Neural progenitor cell (in vitro differentiated cells): ENCODE measurements around the gene VAMP1. TPM values are rescaled to one million over a fixed set of nuclear protein-coding genes. Genes with fewer than 3 reads are reported as not detected.

Experiments
- DNase-seq: peaks from one replicate; pipeline ENCODE4 v3.0.0-alpha.2; 2016; ENCODE audit warnings: low spot score
- H2AFZ ChIP-seq: fragments of 200-600 bp; sonication (generic); replicated peaks from 2 replicates; pipeline ENCODE4 v1.6.1; 2016; ENCODE audit warnings: antibody characterized with exemption
- H3F3A ChIP-seq: fragments of 200-600 bp; sonication (generic); 2 replicates; pipeline ENCODE4 v1.6.1; 2016; ENCODE audit warnings: antibody characterized with exemption, low read depth
- H3K27ac ChIP-seq: fragments of 200-600 bp; sonication (generic); 2 replicates; pipeline ENCODE4 v1.5.1; 2016; ENCODE audit warnings: mild to moderate bottlenecking
- H3K27me3 ChIP-seq: fragments of 200-600 bp; sonication (generic); 2 replicates; pipeline ENCODE4 v1.6.1; 2016; ENCODE audit warnings: mild to moderate bottlenecking, moderate library complexity
- H3K36me3 ChIP-seq: fragments of 200-600 bp; sonication (generic); 2 replicates; pipeline ENCODE4 v1.5.1; 2016
- H3K4me1 ChIP-seq: fragments of 200-600 bp; sonication (generic); 2 replicates; pipeline ENCODE4 v1.6.1; 2016; ENCODE audit warnings: mixed run types
- H3K4me2 ChIP-seq: fragments of 200-600 bp; sonication (generic); 2 replicates; pipeline ENCODE4 v1.6.1; 2016
- H3K4me3 ChIP-seq: fragments of 200-600 bp; sonication (generic); 2 replicates; pipeline ENCODE4 v1.5.1; 2016
- H3K79me2 ChIP-seq: fragments of 200-600 bp; sonication (generic); 2 replicates; pipeline ENCODE4 v1.6.1; 2016; ENCODE audit warnings: low read depth
- H3K9ac ChIP-seq: fragments of 200-600 bp; sonication (generic); 2 replicates; pipeline ENCODE4 v1.6.1; 2016
- H3K9me3 ChIP-seq: fragments of 200-600 bp; sonication (generic); 2 replicates; pipeline ENCODE4 v1.5.1; 2016; ENCODE audit warnings: low read depth
- H4K20me1 ChIP-seq: fragments of 200-600 bp; sonication (generic); 2 replicates; pipeline ENCODE4 v1.6.1; 2016; ENCODE audit warnings: low read depth
- H3K27ac Mint-ChIP-seq: 3 replicates; pipeline ENCODE4 v1.8.0; 2021; ENCODE audit warnings: mixed read lengths
- H3K27me3 Mint-ChIP-seq: 2 replicates; pipeline ENCODE4 v1.8.0; 2022; ENCODE audit warnings: low read depth, mild to moderate bottlenecking, inconsistent platforms, moderate library complexity, mixed read lengths; ENCODE audit not compliant: insufficient read depth
- H3K36me3 Mint-ChIP-seq: 3 replicates; pipeline ENCODE4 v1.8.0; 2021; ENCODE audit warnings: mixed read lengths
- H3K4me1 Mint-ChIP-seq: 3 replicates; pipeline ENCODE4 v1.8.0; 2021; ENCODE audit warnings: mixed read lengths
- H3K4me3 Mint-ChIP-seq: 3 replicates; pipeline ENCODE4 v1.8.0; 2021; ENCODE audit warnings: mild to moderate bottlenecking, moderate library complexity, mixed read lengths
- H3K9me3 Mint-ChIP-seq: 3 replicates; pipeline ENCODE4 v1.8.0; 2020; ENCODE audit warnings: mixed read lengths
- EZH2 ChIP-seq: fragments of 200-600 bp; sonication (generic); IDR thresholded peaks from 2 replicates; pipeline ENCODE4 v1.6.1; 2017; ENCODE audit warnings: antibody characterized with exemption, mild to moderate bottlenecking, moderate library complexity
- EZH2phosphoT487 ChIP-seq: fragments of 200-600 bp; sonication (generic); IDR thresholded peaks from 2 replicates; pipeline ENCODE4 v1.6.1; 2017; ENCODE audit warnings: antibody characterized with exemption
- total RNA-seq: library from RNA; depleted of rRNA; stranded (reverse); fragments of >200 nt; gene quantifications from 2 replicates; pipeline ENCODE4 v1.2.3, GENCODE V29; 2015; ENCODE audit warnings: low replicate concordance
- TF ChIP-seq, protein P1 (sequence below): fragments of 200-600 bp; sonication (generic); IDR thresholded peaks from 2 replicates; pipeline ENCODE4 v1.5.1; 2017; ENCODE audit warnings: antibody characterized with exemption, mild to moderate bottlenecking

VAMP1 gene
- total RNA-seq, 1 donor from 2014 or later: 14.3 TPM

DNA sequence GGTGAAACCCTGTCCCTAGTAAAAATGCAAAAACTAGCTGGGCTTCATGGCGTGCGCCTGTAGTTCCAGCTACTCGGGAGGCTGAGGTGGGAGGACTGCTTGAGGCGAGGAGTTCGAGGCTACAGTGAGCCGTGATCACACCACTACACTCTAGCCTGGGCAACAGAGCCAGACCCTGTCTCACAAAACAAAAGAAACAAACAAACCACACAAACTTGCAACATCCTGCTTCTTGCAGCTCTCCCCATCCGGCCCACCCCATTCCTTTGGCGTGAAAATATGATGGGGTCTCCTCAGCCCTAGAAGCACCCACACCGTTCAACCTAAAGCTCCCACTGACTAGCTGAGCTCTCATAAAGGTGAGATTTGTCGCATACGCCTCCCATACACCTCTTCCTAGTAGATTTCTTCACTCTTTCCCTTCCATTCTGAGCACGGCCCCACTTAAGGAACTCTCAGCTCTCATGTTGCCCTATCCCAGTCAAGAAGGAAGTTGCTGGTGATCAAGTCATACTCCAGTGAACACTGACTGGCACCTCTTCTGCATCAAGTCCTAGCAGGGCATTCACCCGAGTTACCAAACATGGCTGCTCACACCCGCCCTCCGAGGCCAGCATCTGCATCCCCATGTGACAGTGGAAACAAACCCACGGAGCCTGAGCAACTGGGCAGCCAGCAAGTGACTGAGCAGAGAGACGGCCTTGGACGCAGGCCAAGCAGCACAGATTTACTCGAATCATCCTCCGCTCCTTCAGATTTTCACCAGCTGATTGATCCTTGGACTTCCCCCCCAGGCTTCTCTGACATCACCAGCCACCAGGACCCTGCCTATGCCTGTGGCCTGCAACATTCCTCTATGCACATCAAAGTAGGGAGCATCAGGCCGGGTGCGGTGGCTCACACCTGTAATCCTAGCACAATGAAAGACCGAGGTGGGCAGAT, 44.6 kb downstream of the VAMP1 start:
- DNase-seq: no peak

DNA sequence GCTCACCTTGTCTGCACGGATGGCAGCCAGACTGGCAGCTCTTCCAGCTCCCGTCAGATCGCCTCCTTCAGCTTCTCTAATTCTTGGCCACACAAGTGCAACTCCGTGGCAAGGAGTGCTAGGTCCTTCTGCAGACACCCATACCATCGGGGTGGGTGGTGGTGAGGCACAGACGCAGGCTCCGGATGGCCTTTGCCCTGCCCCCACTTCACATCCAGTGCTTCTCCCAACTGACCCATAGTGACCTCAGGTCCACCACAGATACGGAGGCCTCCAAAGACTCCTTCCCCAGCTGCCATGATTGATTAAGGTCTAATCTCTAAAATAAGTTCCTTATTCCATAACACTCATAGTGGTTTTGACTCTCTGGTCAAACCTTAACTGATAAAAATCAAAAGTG, 45.6 kb downstream of the VAMP1 start:
- Histone ChIP-seq H3K27ac (no peak overlapping the region), H3K4me2 (no peak overlapping the region), H3K27me3 (no peaks in the 10 kb centered on the region), H3F3A (no peaks in the 10 kb centered on the region), H3K79me2 (no peaks in the 10 kb centered on the region), H3K36me3 (no peaks in the 10 kb centered on the region), H3K4me3 (no peak overlapping the region), H3K9me3 (no peaks in the 10 kb centered on the region), H3K9ac (no peak overlapping the region), H3K4me1 (no peaks in the 10 kb centered on the region), H2AFZ (no peak overlapping the region), H4K20me1 (no peaks in the 10 kb centered on the region)
- H3K4me3 Mint-ChIP-seq: no peak overlapping the region
- peaks cover 13% of the 10 kb centered on the region for H3K4me1 Mint-ChIP-seq
- H3K9me3 Mint-ChIP-seq: no peaks in the 10 kb centered on the region
- H3K27me3 Mint-ChIP-seq: no peaks in the 10 kb centered on the region
- no peak for DNase-seq
- H3K36me3 Mint-ChIP-seq: no peaks in the 10 kb centered on the region
- TF ChIP-seq EZH2phosphoT487 (no peak), EZH2 (no peak)
- TF ChIP-seq, protein P1, sequence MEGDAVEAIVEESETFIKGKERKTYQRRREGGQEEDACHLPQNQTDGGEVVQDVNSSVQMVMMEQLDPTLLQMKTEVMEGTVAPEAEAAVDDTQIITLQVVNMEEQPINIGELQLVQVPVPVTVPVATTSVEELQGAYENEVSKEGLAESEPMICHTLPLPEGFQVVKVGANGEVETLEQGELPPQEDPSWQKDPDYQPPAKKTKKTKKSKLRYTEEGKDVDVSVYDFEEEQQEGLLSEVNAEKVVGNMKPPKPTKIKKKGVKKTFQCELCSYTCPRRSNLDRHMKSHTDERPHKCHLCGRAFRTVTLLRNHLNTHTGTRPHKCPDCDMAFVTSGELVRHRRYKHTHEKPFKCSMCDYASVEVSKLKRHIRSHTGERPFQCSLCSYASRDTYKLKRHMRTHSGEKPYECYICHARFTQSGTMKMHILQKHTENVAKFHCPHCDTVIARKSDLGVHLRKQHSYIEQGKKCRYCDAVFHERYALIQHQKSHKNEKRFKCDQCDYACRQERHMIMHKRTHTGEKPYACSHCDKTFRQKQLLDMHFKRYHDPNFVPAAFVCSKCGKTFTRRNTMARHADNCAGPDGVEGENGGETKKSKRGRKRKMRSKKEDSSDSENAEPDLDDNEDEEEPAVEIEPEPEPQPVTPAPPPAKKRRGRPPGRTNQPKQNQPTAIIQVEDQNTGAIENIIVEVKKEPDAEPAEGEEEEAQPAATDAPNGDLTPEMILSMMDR: no peak
- H3K27ac Mint-ChIP-seq: no peak overlapping the region

More for the DNA sequence above, 44.6 kb downstream of the VAMP1 start:
- Mint-ChIP-seq H3K9me3 (no peaks in the 10 kb centered on the region), H3K4me1 (peaks cover 20% of the 10 kb centered on the region), H3K36me3 (no peaks in the 10 kb centered on the region), H3K27ac (peak overlapping the region; percentile 6), H3K27me3 (no peaks in the 10 kb centered on the region), H3K4me3 (no peak overlapping the region)
- Histone ChIP-seq H3K4me1 (peaks cover under 1% of the 10 kb centered on the region), H4K20me1 (no peaks in the 10 kb centered on the region), H3K27ac (no peak overlapping the region), H3K27me3 (no peaks in the 10 kb centered on the region), H3K9me3 (no peaks in the 10 kb centered on the region), H3K4me3 (no peak overlapping the region), H3K79me2 (no peaks in the 10 kb centered on the region), H2AFZ (peak overlapping the region; percentile 12), H3K9ac (no peak overlapping the region), H3F3A (no peaks in the 10 kb centered on the region), H3K36me3 (no peaks in the 10 kb centered on the region), H3K4me2 (no peak overlapping the region)
- TF ChIP-seq, protein P1: no peak
- no peak for TF ChIP-seq EZH2phosphoT487
- TF ChIP-seq EZH2: no peak

GRCh38 chr12:6424008-6424347, 46.5 kb downstream of the VAMP1 start:
- Histone ChIP-seq H2AFZ (no peak overlapping the region), H3K4me3 (no peak overlapping the region), H3K4me2 (no peak overlapping the region), H3K9ac (no peak overlapping the region), H3K27me3 (no peaks in the 10 kb centered on the region), H3K36me3 (no peaks in the 10 kb centered on the region), H3K79me2 (no peaks in the 10 kb centered on the region), H3F3A (no peaks in the 10 kb centered on the region), H4K20me1 (no peaks in the 10 kb centered on the region), H3K9me3 (no peaks in the 10 kb centered on the region), H3K27ac (no peak overlapping the region), H3K4me1 (no peaks in the 10 kb centered on the region)
- Mint-ChIP-seq H3K27me3 (no peaks in the 10 kb centered on the region), H3K36me3 (no peaks in the 10 kb centered on the region), H3K4me1 (peaks cover 13% of the 10 kb centered on the region), H3K27ac (peak overlapping the region; percentile 46), H3K4me3 (no peak overlapping the region), H3K9me3 (no peaks in the 10 kb centered on the region)
- DNase-seq: no peak
- TF ChIP-seq, protein P1: no peak
- TF ChIP-seq EZH2: no peak
